G401 (cell line): Measurements from ENCODE around the gene ADGRD1. TPM values are rescaled to one million over a fixed set of nuclear protein-coding genes. Genes with fewer than 3 reads are reported as not detected.

Experiments
- DNase-seq: peaks from one replicate; pipeline ENCODE4 v3.0.0-alpha.2; 2015; ENCODE audit warnings: low spot score
- in situ Hi-C: cut with HindIII; loops from 2 replicates; pipeline ENCODE4 v1.10.0; 2016; ENCODE audit warnings: low sequenced_read_pairs, mixed read lengths
- total RNA-seq: library from RNA; depleted of rRNA; stranded (reverse); fragments of >200 nt; shearing (Covaris generic); gene quantifications from 2 replicates; pipeline ENCODE4 v1.2.3, GENCODE V29; 2014

ADGRD1 gene
- total RNA-seq, 1 experiment from 2014 or later = 0.51 TPM

- in situ Hi-C loops = no loop called here
- peak; percentile 37 for DNase-seq
Observed at GRCh38 chr12:131132118-131132892, 178.6 kb downstream of the ADGRD1 start.

DNA sequence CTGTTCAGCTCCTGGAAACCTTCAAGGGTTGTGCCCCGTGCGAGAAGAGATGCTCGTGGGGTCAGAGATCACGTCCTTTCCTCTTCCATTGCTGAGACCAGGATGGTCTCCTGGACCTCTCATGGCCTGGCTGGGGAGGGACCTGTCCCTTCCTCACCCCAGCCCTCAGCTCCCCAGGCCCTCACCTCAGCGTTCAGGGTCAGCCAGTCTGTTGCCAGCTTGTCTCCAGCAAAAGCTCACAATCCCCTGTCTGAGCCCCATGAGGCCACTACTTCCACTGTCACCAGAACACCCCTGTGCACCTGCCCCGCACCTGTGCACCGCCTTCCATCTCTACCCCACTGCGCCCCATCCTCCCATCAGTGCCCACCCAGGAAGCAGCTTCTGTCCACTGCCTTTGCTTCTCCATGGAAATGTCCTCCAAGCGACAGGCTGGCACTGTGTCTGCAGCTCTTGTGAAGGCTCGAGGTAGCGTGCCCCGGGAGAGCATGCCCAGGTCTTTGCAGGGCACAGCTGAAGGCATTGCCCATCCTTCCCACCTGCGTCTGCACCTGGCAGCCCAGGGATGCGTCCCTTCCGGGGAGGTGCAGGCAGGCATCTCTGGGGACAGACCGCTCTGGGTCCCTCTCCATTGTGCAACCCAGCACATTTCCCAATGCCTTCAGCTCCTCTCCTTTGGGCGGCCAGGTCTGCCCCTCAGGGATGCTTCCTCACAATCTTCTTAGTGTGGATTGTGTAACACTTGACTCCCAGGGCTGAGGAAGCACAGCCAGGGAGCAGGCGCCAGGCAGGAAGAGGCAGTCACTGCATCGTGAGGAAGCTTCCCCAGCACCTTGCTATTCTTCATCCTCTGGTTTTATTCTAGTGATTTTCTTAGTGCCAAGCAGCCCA lies 179.6 kb downstream of the ADGRD1 start:
- in situ Hi-C loops = no loop called here
- no peak for DNase-seq

- no peak for DNase-seq
- in situ Hi-C loops = no loop called here
Observed at GRCh38 chr12:131133994-131134393, 180.3 kb downstream of the ADGRD1 start.

DNA sequence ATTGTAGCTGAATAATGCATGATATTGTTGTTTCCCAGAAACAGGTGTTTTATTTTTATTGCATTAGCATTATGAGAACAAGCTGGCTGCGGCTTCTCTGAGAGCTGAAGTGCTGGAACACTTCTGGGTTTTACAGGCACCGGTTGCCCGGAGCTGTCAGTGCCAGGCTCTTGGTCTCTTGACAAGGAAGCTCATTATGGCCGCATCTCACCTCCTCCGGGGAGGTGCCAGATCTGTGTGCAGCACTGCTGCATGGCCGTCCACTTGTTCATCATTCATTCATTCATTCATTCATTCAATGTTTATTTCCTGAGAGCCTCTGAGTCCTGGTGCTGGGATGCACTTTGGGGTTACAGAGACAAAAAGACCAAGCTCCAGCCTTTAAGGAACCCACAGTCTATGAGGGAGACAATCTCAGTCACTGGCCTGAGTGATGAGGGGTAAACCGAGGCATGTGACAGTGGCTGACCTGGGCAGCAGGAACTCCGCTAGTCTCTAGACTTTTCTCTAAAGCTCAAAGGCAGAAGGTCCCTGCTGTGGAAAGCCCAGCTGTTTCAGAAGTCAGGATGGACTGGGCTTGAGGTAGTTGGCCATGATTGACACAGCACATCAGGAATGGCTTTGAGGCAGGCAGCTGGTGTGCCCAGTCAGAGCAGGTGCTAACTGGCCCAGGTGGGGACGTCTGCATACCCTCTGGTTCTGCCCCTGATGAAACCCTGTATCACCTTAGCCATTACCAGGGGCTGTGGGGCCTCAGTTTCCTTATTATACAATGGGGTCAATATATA lies 181.0 kb downstream of the ADGRD1 start:
- in situ Hi-C loops = no loop called here
- DNase-seq = no peak

DNA sequence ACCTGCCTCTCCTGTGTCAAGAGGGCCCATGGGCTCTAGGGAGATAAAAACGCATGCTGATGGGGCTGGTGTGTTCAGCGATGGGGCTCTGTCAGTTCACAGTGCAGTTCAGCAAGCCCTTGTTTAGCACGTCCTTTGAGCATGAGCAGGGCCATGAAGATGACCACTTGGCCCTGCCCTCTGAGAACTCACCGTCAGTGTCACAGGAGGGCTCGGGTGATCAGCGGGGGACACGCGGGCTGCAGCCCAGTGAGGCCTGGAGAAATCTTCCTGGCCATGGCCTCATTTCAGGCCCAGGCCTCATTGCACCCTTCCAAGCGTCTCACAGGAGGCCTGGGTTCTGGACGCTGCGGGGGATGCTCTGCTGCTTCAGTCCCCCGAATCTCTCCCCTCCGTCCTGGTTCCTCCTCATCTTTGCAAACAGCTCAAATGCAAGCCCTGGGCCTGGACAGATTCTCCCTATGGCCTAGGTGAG lies 181.6 kb downstream of the ADGRD1 start:
- DNase-seq = no peak
- in situ Hi-C loops = no loop called here

GRCh38 chr12:131135786-131136538 lies 182.3 kb downstream of the ADGRD1 start:
- in situ Hi-C loops = no loop called here
- DNase-seq = no peak

DNA sequence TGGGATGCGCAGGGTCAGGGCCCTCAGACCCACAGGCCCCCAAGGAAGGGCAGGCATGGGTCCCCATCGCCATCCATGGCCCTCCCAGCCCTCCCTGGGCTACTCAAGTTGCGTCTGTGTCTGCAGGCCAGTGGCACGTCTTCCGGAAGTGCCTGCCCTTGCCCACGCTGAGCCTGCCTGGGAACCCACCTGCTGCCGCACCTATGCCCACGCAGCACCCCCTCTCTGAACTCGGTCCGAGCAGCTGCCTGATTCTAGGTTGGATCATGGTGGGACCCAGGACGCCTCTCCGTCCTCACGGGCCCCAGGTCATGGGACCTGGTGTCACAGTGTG lies 182.8 kb downstream of the ADGRD1 start:
- DNase-seq = no peak
- in situ Hi-C loops = no loop called here

- in situ Hi-C loops = no loop called here
- no peak for DNase-seq
Observed at GRCh38 chr12:131137009-131137835, 183.5 kb downstream of the ADGRD1 start.

- no peak for DNase-seq
- in situ Hi-C loops = no loop called here
Observed at GRCh38 chr12:131137836-131138637, 184.3 kb downstream of the ADGRD1 start.

DNA sequence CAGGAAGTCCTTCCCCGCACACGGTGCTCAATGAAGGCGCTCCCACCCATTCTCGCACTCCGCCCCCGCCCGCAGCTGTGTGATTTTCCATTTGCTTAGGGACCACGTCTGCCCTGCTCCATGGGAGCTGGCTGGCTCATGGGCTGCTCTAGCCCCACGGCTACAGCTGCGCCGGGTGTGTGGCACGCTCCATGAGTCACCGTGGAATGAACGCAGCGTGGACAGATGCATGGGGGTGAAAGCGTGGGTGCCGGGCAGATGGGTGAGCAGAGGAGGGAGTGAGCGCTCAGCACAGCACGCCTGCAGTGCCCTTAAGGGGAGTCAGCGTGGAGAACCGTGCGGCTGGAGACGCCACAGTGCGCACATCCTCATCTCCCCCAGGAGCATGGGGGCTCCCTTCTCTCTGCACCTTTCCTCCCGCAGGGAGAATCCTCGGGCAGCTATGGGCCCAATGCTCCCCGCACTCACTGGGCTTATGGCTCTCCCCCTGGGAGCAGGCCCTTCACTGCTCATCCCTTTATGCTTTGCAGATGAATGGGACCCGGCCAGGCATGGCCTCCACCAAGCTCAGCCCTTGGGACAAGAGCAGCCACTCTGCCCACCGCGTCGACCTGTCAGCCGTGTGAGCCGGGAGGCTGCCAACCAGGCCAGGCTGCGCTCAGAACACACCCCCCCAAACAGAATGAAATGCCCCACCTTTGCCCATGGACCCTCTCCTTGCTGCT lies 185.1 kb downstream of the ADGRD1 start:
- in situ Hi-C loops = no loop called here
- DNase-seq = no peak

DNA sequence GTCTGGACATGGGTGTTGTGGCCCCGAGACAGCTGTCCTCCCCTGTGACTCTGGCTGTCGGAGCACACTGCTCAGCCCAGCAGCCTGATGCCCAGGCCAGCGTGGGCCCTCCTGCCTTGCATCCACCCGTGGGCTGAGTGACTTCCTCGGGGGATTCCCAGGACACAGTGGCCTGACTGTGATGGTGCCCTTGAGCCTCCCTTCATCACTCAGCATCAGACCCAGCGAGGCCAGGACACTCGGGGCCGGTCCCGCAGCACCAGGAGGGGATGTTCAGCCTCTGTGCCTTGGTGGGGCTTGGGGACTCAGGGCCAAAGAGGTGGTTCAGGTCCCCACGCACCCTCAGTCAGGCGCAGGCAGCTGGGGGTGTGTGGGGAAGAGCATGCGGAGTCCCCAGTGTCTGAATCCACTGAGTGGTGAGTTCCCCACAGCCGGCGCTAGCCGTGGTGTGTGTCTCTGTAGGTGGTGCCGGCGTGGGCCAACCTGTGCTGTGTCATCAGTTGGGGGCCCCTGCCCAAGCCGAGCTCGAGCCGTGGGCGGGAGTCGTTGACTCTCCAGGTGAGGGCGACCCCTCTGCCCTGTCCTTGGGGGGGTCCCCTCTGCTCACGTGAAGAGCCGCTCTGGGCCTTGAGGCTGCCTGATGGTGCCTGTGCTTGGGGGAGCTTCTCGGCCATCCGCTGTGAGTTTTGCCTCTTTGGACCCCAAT lies 185.8 kb downstream of the ADGRD1 start:
- in situ Hi-C loops = no loop called here
- DNase-seq = no peak

DNA sequence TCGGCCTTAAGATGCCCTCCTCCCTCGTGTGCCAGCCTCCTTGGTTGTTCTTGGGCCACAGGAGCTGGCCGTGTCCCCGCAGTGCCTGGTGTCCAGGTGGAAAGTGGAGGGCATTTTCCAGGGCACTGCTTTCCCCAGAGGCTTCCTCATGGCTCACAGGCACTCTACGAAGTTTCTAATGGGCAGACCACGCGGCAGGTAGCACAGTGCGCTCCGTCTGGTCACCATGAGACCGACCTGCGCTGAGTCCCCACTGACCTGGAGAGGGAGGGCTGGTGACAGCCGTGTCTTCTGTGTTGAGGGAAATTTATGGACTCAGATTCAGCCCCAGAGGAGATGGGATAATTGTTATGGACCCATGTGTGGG lies 186.3 kb downstream of the ADGRD1 start:
- in situ Hi-C loops = no loop called here
- no peak for DNase-seq

DNA sequence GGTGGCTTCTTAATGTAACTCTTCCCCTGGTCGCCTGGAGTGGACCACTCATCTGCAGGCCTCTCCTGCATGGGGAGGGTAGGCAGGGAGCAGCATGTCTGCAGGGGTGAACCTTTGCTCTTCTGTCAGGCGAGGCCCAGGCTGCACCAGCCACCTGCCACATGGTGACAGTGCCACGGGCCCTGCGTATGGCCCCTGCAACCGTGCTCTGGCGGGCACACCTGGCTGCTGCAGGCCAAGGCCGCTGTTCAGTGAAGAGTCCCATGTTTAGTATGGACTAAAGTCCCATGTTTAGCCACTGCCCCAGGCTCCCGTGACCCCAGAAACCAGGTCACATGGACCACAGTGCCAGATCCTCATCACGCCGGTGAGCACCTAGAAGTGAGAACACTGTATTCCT lies 187.0 kb downstream of the ADGRD1 start:
- in situ Hi-C loops = no loop called here
- no peak for DNase-seq

DNA sequence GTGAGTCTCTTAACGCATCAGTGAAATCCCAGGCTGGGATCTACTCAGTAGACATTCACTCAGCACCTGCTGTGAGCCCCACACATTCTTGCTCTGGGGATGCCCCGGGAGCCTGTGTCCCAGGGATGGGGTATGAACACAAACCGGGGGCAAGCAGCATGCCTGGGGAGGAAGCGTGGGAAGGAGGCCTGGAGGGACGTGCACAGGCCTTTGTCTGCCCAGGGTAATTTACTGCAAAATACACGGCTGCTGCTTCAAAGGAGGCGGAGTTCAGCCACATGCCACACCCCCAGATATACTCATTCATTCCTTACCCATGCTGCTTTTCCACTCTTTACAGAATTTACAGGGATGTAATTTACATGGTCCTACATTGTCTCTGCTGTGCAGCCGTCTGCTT lies 187.8 kb downstream of the ADGRD1 start:
- DNase-seq = no peak
- in situ Hi-C loops = no loop called here

DNA sequence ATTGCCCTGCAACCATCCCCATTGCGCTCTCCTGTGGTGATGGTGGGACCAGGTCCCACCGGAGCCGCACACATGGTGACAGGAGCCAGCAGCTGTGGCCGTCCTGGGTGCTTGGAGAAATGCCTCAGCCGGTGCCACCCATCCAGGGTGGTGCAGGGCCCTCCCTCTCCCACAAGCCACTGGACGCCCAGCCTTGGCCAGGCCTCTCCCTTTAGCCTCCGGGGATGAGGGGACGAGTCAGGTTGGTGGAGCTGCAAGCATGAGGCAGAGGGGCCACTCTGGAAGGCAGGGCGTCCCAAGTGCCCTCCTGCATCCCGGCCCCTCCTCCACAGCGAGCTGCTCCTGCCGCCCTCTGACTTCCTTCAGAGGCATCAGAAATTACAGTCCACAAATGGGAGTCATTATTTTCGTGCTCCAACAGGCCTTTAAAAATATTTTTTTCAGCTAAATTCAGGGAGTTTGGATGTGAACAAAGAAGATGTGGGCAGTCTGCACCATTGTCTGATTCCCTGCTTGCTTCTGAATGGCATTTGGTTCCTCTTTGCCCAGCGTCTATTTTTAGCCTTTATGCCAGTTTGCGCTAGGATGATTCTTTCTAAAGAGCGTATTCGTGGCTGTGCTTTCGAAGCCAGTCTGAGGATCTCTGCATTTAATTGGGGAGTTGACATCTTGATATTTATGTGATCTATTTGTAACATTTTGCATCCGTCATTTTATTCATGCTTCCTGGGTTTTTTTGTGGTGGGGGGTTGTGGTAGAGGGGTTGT lies 189.4 kb downstream of the ADGRD1 start:
- DNase-seq = peak; percentile 8
- in situ Hi-C loops = no loop called here
